HG03103 (cell line): ENCODE measurements around the gene H2BK1.

Source experiments
- ATAC-seq: cut with Tn5 transposase; IDR thresholded peaks from one replicate; pipeline ENCODE4 v1.9.1; 2021; ENCODE audit warnings: low read depth; ENCODE audit not compliant: unreplicated experiment

Gene H2BK1

DNA sequence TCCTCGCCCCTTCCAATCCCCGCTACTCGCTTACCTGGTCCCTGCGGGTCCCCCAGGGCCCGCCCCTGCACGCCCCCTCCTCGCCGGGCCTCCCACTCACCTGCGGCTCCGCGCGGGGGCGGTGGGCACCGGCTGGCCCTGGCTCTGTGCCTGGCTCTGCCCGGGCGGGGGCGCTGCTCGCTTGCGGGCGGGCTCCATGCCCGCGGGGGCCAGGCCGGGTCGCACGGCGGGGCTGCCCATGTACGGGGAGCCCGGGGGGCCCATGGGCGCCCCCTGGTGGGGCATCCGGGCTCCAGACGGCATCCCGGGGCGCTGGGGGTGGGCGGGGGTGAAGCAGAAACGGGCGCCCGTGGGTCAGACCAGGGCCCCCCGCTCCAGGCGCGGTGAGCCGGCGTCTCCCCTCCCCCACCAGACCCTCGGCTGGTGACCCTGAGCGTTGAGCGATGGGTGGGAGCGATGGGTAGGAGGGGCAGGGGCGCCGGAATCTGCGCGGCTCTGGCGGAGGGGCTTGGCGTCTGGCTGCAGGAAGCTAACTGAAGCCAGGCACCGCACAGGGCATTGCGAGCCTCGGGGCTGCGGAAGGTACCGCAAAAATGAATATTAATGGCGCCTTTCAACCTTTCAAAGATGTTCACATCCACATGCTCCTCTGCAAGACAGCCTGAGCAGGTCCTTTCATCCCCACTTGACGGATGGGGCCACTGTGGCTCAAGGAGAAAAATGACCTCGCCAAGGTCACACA is 35.2 kb upstream of the H2BK1 start:
- ATAC-seq, result no peak

DNA sequence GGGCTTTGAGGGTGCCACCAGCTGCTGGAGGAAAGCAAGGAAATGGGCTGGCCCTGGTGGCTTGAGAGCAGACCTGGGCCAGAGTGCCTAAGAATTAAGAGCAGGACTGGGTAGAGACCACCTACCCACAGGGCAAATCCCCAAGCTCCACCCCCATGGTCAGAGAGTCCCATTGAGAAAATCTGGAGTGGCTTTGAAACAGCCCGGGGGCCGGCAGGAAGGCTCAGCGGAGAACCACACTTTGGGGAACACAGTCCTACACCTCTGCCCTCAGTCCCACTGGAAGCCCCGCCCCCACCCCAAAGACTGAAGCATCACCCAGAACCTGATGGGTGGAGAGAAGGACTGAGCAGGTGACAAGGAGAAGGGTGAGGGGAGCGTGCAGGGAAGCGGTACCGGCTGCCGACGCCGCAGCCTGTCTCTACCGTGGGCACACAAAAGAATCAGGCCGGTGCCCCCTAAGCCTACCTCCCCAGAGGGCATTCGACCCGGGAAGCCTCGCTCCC is 34.6 kb upstream of the H2BK1 start:
- ATAC-seq, result no peak

GRCh38 chr7:151244196-151244840 is 34.0 kb upstream of the H2BK1 start:
- no peak for ATAC-seq

DNA sequence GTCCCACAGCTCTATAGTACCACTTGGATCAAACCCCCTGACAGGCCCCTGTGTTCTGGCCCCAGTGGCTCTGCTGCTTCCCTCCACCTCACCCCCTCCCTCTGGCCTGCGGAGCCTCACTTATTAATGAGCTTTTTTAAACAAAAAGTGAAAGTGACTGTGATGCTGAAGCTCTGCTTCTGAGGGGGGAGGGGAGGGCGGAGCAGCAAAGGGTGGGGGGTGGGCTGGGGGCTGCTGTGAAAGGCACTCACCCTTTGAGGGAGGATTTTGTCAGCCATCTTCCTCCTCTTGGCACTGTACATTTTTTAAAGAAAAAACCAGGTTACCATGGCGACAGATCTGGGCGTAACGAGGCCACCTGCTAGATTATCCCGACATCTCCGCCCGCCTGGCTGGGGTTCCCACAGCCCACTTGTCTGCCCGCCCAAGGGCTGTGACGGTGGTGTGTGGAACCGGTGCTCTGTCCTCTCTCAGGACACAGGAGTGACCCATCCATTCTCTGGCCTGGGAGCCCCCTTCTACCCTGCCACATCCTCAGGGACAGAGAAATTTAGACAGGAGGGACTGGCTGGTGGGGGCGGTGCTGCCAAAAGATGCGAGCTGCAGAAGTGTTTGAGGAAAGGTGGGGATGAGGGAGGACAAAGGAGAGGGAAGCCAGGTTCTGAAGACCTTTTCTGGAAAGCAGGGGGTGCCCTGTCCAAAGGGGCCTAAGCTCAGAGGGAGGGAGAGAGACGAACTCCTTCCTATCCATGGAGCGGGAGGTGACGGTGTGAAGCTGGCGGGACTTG is 33.3 kb upstream of the H2BK1 start:
- ATAC-seq, result no peak

- ATAC-seq, result no peak
These were observed 32.7 kb upstream of the H2BK1 start for GRCh38 chr7:151243045-151243349.

DNA sequence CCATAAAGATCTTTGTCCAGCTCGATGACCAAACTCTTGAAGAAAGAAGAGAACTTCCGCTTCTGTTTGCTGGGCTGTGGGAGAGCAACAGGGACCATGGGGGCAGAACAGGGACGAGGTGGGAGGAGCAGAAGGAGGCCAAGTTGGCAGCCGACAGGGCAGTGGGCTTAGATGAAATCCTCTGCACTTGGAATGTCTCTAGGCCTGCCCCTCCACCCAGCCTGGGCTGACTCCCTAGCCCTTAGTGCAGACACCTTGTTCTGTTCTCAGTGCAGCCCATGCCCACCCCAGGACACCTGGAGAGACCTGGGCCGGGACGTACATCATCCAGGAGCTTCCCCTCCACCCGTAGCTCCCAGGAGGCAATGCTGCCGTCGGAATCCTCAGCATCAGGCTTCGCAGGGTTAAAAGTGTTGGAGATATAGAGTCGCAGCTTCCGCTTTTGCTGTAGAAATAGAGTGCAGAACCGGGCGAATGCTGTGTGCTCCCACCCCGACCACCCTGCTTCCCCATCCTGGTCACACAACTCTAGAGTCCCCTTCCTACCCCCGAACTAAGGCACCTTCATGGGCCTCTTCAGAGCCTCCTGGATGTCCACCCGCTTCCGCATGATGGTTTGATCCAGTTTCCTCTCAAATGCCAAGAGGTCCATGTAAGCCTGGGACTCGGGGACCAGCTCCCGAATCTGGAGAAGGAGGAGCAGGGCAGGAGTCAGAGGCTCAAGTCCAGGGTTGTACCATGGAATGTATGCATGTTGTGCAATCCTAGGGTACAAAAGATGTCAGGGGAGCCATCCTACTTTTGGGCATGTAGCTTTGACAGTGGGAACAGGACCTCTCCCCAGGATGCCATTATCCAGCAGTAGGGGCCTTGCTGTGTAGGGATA is 32.1 kb upstream of the H2BK1 start:
- ATAC-seq, result no peak

DNA sequence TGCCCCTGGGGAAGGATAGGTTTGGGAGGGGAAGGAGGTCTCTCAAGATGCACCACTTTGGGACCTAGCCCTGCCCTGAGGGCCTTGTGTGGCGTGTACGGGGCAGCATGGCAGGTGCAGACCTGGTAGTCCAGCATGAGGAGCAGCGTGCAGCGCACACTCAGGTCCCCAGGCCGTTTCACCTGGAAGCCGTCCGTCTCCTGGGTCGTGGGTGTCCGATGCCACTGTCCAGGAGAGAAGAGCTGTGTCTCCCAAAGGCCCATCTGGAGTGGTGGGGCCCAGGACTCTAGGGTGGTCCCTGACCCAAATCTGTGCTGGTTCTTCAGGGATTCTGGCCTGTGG is 31.4 kb upstream of the H2BK1 start:
- ATAC-seq, result no peak

GRCh38 chr7:151240942-151241754 is 30.9 kb upstream of the H2BK1 start:
- no peak for ATAC-seq

DNA sequence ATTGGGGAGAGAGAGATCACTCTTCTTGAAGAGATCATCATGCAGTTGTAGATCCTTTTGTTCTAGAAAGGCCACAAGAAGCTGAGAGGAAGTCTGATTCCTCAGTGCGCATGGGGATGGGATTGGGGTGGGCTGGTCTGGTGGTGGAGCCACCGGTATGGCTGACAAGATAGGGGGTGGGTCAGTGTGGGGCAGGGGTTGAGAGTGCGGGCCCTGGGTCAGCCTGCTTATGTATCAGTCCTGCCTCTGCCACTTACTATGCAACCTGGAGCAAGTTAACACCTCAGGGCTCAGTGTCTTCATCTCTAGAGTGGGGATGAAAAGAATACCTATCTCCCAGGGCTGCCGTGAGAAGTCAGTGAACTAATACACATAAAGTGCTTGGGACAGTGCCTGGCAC is 30.2 kb upstream of the H2BK1 start:
- no peak for ATAC-seq

- ATAC-seq, result no peak
These were observed 29.7 kb upstream of the H2BK1 start for GRCh38 chr7:151239837-151240459.

GRCh38 chr7:151238924-151239836 is 28.9 kb upstream of the H2BK1 start:
- no peak for ATAC-seq

- no peak for ATAC-seq
These were observed 28.0 kb upstream of the H2BK1 start for GRCh38 chr7:151238190-151238810.

- ATAC-seq, result no peak
These were observed 27.2 kb upstream of the H2BK1 start for GRCh38 chr7:151237244-151238189.

DNA sequence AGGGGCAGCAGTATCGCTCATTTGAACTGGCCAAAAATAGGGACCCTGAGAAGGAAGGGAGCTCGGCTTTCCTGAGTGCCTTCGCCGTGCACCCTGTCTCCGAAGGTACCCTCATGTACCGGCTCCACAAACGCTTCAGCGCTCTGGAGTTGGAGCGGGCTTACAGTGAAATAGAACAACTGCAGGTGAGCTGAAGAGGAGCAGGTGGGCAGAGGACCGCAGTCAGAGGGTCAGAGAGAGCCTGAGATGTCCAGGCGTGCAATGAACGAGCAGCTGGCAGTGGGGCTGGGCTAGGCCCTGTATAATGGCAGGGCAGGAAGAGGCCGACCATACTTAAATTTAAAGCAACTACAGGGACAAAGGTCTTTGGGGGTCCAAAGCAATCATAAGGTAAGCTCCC is 26.1 kb upstream of the H2BK1 start:
- no peak for ATAC-seq

DNA sequence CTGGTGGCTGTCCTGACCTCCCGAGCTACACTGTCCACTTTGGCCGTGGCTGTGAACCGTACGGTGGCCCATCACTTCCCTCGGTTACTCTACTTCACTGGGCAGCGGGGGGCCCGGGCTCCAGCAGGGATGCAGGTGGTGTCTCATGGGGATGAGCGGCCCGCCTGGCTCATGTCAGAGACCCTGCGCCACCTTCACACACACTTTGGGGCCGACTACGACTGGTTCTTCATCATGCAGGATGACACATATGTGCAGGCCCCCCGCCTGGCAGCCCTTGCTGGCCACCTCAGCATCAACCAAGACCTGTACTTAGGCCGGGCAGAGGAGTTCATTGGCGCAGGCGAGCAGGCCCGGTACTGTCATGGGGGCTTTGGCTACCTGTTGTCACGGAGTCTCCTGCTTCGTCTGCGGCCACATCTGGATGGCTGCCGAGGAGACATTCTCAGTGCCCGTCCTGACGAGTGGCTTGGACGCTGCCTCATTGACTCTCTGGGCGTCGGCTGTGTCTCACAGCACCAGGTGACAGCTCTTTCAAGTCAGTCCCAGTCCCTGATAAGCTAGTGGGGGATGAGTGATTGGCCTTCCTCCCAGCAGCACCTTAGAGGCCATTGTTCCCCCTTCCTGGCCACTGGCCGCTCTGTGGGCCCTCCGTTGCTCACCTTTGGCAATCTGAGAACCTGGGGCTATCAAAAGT is 25.0 kb upstream of the H2BK1 start:
- ATAC-seq, result no peak

- ATAC-seq, result no peak
These were observed 23.5 kb upstream of the H2BK1 start for GRCh38 chr7:151233804-151234203.
